ENCODE data around the gene MT3. TPM values are rescaled to one million over a fixed set of nuclear protein-coding genes. Genes with fewer than 3 reads are reported as not detected.

Gene MT3
- total RNA-seq, 1 donor, result not detected

Other genes with a start within 250 kb of the MT3 start
- gene AMFR, start 164.0 kb upstream of the MT3 start, total RNA-seq, result 244 and 302 TPM in 2 replicates
- gene NUDT21, start 138.2 kb upstream of the MT3 start, total RNA-seq, result 59.9 and 83.8 TPM in 2 replicates
- 65.6 and 74.7 TPM in 2 replicates for gene OGFOD1, start 138.0 kb upstream of the MT3 start, total RNA-seq
- 48.3 and 60.5 TPM in 2 replicates for gene BBS2, start 69.5 kb upstream of the MT3 start, total RNA-seq
- gene MT4, start 24.5 kb upstream of the MT3 start, total RNA-seq, result not detected in 2 replicates
- 21.2 and 76.0 TPM in 2 replicates for gene MT2A, start 19.1 kb downstream of the MT3 start, total RNA-seq
- 21.6 and 108 TPM in 2 replicates for gene MT1E, start 36.3 kb downstream of the MT3 start, total RNA-seq
- gene MT1M, start 43.1 kb downstream of the MT3 start, total RNA-seq, result 1.3 TPM in 1 of 2 replicates, not detected in the other
- 1.3 and 1.9 TPM in 2 replicates for gene MT1A, start 49.1 kb downstream of the MT3 start, total RNA-seq
- not detected in 2 replicates for gene MT1B, start 62.4 kb downstream of the MT3 start, total RNA-seq
- not detected in 2 replicates for gene MT1F, start 68.4 kb downstream of the MT3 start, total RNA-seq
- not detected in 2 replicates for gene MT1G, start 78.5 kb downstream of the MT3 start, total RNA-seq
- gene MT1H, start 80.3 kb downstream of the MT3 start, total RNA-seq, result not detected in 2 replicates
- 24.2 and 40.3 TPM in 2 replicates for gene MT1X, start 92.9 kb downstream of the MT3 start, total RNA-seq
- gene NUP93, start 140.6 kb downstream of the MT3 start, total RNA-seq, result 54.1 and 60.9 TPM in 2 replicates